Large intestine (tissue), 3 donors: ENCODE data around the gene MGAT4A. TPM values are rescaled to one million over a fixed set of nuclear protein-coding genes. Genes with fewer than 3 reads are reported as not detected.
A peak's percentile ranks its signal among the peaks of the same experiment; 100 is the strongest.

ENCODE experiments used
- DNase-seq, 2 donors: peaks; one replicate each; pipeline versions ENCODE4 v3.0.0 to v3.0.0-alpha.2; 2013
- H3K27ac ChIP-seq: one replicate; pipeline ENCODE4 v1.5.1; 2013; ENCODE audit warnings: low read length
- H3K27me3 ChIP-seq: 2 replicates; pipeline ENCODE4 v1.6.1; 2013; ENCODE audit warnings: low read length; ENCODE audit not compliant: control insufficient read depth, insufficient read depth
- H3K36me3 ChIP-seq: 2 replicates; pipeline ENCODE4 v1.6.1; 2013; ENCODE audit warnings: low read length; ENCODE audit not compliant: control insufficient read depth, insufficient read depth
- H3K4me1 ChIP-seq: one replicate; pipeline ENCODE4 v1.6.1; 2013; ENCODE audit warnings: low read length; ENCODE audit not compliant: control insufficient read depth, insufficient read depth
- H3K4me3 ChIP-seq: one replicate; pipeline ENCODE4 v1.5.1; 2013; ENCODE audit warnings: low read length
- H3K9me3 ChIP-seq: one replicate; pipeline ENCODE4 v1.6.1; 2013; ENCODE audit warnings: mild to moderate bottlenecking, low read depth, low read length, moderate library complexity; ENCODE audit not compliant: control insufficient read depth
- WGBS: methylation state at CpG from one replicate; pipeline ENCODE4 v1.1.5; 2013; ENCODE audit warnings: low lambda C conversion rate; ENCODE audit not compliant: insufficient coverage; 5-methylcytosine and 5-hydroxymethylcytosine counted together
- polyA plus RNA-seq: library from polyadenylated mRNA; unstranded; fragments of 120-200 nt; gene quantifications from one replicate; pipeline ENCODE4 v1.2.1, GENCODE V29; 2013

The MGAT4A gene
- polyA plus RNA-seq, 1 donor, result 37.5 TPM

DNA sequence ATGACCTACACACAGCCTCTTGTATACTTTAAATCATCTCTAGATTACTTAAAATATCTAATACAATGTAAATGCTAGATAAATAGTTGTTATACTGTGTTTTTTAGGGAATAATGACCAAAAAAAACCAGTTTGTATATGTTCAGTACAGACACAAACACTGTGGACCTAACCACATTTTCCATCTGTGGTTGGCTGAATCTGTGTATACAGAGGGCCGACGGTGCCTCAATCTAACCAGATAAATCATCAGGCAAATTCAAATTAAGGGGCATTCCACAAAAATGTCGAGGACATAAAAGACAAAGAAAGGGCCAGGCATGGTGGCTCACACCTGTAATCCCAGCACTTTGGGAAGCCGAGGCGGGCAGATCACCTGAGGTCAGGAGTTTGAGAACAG is 14.1 kb downstream of the MGAT4A start:
- H3K4me1 ChIP-seq, result no peaks in the 10 kb centered on the region
- no CpG with 5 or more reads among the region's 5 CpGs for WGBS
- peaks cover 10% of the 10 kb centered on the region for H3K9me3 ChIP-seq
- peaks cover 9% of the 10 kb centered on the region for H3K36me3 ChIP-seq
- H3K4me3 ChIP-seq, result no peak overlapping the region
- DNase-seq, result no peak
- no peaks in the 10 kb centered on the region for H3K27me3 ChIP-seq
- H3K27ac ChIP-seq, result no peak overlapping the region

DNA sequence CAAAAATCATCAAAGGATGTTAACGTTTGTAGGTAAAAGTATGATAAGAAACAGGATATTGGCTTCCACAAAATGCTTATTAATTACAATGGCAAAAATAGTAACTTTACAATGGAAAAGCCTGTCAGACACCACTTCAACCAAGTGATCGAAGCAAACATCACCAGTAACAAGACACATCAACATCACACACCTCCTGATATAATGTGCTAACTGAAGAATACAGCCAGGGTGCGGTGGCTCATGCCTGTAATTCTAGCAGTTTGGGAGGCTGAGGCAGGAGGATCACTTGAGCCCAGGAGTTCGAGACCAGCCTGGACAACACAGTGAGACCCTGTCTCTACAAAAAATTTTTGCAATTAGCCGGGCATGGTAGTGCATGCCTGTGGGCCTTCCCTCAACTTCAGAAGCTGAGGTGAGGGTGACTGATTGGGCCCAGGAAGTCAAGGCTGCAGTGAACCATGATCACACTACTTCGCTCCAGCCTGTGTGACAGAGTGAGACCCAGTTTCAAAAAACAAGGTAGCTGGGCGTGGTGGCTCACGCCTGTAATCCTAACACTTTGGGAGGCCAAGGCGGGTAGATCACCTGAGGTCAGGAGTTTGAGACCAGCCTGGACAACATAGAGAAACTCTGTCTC is 15.0 kb downstream of the MGAT4A start:
- Histone ChIP-seq H3K4me1 (no peaks in the 10 kb centered on the region), H3K36me3 (peaks cover 9% of the 10 kb centered on the region), H3K9me3 (peaks cover 7% of the 10 kb centered on the region), H3K27ac (no peak overlapping the region), H3K27me3 (no peaks in the 10 kb centered on the region), H3K4me3 (no peak overlapping the region)
- whole genome bisulfite sequencing, result 40% methylated on average over 1 of the region's 9 CpGs
- DNase-seq, result no peak

DNA sequence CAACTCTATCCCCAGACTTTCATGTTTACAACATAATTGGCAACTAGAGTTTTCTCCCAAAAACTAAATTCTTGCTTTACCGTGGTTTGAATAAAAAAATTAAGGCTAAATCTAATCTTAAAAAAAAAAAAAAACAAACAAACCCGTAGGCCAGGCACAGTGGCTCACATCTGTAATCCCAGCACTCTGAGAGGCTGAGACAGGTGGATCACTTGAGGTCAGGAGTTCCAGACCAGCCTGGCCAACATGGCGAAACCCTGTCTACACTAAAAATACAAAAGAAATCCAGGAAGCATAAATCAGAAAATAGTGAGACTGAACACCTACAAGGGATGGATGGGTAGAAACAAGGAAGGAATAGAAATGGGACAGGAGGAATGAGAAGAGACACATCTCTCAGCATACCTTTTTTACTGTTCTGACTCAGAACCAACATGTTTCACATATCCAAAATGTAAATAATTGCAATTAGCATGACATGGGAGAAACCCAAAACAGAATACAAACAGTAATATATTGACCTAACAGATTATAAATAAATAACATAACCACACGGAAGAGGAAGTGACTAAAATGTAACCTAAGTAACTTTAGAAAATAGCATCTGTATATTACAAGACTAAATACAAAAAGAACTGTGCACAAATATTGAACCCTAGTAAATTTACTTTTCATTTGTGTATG is 17.5 kb downstream of the MGAT4A start:
- H3K9me3 ChIP-seq, result no peaks in the 10 kb centered on the region
- H3K36me3 ChIP-seq, result peaks cover 2% of the 10 kb centered on the region
- no peaks in the 10 kb centered on the region for H3K4me1 ChIP-seq
- H3K27me3 ChIP-seq, result no peaks in the 10 kb centered on the region
- no peak overlapping the region for H3K27ac ChIP-seq
- H3K4me3 ChIP-seq, result no peak overlapping the region
- 89% methylated on average over 3 of the region's 4 CpGs for WGBS
- DNase-seq, result no peak

DNA sequence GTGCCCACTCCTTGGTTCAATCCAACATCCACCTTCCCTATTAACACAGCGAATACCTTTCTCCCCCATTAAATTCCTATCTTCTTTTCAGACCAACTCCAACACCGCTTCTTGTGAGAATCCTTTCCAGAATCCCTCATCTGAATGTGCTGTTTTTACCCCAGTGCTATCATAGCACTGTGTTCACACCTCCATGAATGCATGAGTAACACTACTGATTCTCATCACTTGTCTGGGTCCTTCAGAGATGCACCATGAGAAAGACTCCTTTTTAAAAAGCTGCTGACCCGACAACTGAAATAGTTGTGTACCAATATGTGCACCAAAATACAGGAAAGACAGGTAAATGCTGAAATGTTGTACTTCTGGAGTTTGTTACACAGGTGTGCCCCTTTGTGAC is 18.8 kb downstream of the MGAT4A start:
- no peak for DNase-seq
- no peak overlapping the region for H3K27ac ChIP-seq
- no peak overlapping the region for H3K4me3 ChIP-seq
- no peaks in the 10 kb centered on the region for H3K27me3 ChIP-seq
- WGBS, result no CpG with 5 or more reads among the region's 3 CpGs
- H3K4me1 ChIP-seq, result no peaks in the 10 kb centered on the region
- peaks cover 2% of the 10 kb centered on the region for H3K36me3 ChIP-seq
- H3K9me3 ChIP-seq, result no peaks in the 10 kb centered on the region

DNA sequence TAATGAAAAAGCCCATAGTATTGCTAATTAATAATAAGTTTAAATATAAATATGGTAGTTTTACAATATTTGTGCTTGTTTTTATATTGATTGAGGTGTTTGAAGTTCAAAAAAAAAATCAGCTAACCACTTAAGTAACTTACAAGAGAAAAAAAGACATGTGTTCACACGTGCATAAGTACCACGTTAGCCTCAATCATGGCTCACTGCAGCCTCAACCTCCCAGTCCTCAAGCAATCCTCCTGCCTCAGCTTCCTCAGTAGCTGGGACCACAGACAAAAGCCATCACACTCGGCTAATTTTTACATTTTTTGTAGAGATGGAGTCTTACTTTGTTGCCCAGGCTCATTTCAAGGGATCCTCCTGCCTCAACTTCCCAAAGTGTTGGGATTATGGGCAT is 19.4 kb downstream of the MGAT4A start:
- peaks cover 2% of the 10 kb centered on the region for H3K36me3 ChIP-seq
- no peaks in the 10 kb centered on the region for H3K4me1 ChIP-seq
- no peaks in the 10 kb centered on the region for H3K27me3 ChIP-seq
- no peak overlapping the region for H3K27ac ChIP-seq
- DNase-seq, result no peak
- WGBS, result 86% methylated on average over 1 of the region's 3 CpGs
- H3K9me3 ChIP-seq, result no peaks in the 10 kb centered on the region
- H3K4me3 ChIP-seq, result no peak overlapping the region

DNA sequence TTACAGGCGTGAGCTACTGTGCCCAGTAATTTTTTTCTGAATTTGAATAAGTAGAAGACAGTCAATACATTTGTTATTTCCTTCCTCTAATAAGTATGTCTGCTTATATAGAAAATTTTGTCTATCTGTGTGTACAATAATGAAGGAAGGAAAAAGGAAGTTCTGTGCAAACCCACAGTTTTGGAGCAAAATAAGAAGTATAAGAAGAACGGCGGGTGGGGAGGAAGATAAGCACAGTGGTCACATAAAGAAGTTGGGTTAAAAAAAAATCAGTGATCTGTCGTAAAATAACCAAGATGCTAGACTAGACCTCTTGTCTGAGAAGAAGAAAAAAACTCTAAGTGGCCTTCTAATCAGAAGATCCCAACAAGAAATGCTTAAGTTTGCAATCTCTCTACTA is 20.2 kb downstream of the MGAT4A start:
- Histone ChIP-seq H3K27me3 (no peaks in the 10 kb centered on the region), H3K4me1 (no peaks in the 10 kb centered on the region), H3K4me3 (no peak overlapping the region), H3K9me3 (no peaks in the 10 kb centered on the region), H3K36me3 (peaks cover 2% of the 10 kb centered on the region), H3K27ac (no peak overlapping the region)
- WGBS, result 100% methylated on average over 2 of the region's 4 CpGs
- no peak for DNase-seq

DNA sequence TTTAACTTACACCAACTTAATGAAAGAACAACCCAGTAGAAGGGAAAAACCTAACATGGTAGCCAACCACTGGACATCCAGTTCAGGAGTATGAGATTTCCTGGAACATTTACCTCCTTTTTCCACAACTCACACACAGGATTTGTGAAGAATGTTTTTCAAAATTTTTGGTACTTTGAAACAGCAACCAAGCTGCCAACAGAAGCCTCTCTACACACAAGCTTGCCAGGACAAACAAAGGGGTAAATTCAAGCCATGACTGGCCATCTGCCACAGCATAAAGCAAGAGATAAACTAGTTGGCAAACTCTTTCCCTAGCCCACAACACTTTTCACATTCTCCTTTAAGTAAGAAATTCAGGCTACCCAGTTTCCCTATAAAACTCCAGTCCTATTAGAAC is 21.4 kb downstream of the MGAT4A start:
- H3K4me1 ChIP-seq, result peaks cover 6% of the 10 kb centered on the region
- H3K9me3 ChIP-seq, result no peaks in the 10 kb centered on the region
- peaks cover 2% of the 10 kb centered on the region for H3K36me3 ChIP-seq
- DNase-seq, result no peak
- H3K4me3 ChIP-seq, result no peak overlapping the region
- H3K27me3 ChIP-seq, result no peaks in the 10 kb centered on the region
- no peak overlapping the region for H3K27ac ChIP-seq

DNA sequence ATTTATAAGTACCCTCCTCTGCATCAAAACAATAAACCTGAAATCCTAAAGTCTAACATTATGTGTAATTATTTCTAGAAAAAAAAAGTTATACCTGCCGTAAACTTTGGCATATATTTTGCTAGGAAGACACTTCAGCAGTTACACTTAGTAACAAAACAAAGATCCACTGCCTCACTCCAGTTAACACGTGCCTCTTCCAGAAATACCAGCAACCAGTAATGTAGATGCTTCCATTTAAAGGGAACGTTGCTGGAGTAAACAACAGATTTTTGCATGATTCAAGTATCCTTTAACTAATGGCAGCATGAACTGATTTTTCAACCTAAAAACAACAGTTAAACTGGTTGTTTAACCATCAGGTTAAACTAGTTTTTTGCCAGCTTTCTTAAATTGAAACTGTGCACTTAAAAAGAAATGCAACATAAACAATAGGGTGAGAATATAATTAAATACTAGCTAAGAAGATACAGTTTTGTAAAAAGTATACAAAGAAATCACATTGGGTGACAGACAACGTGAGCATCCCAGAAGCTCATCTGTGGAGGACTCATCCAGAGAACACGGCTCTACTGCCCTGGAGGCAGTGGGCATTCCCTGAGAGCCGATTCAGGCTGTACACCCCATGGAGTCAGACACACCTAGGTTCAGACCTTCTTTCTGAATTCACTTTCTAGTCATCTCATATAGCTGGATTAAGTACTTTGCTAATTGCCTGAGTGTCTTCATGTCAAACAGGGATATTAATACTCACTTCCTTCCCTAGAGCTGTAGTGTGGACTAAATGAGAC is 22.3 kb downstream of the MGAT4A start:
- Histone ChIP-seq H3K4me1 (peaks cover 15% of the 10 kb centered on the region), H3K9me3 (no peaks in the 10 kb centered on the region), H3K27ac (no peak overlapping the region), H3K4me3 (no peak overlapping the region), H3K36me3 (no peaks in the 10 kb centered on the region), H3K27me3 (no peaks in the 10 kb centered on the region)
- 80% methylated on average over 1 of the region's 6 CpGs for WGBS
- DNase-seq, result no peak

DNA sequence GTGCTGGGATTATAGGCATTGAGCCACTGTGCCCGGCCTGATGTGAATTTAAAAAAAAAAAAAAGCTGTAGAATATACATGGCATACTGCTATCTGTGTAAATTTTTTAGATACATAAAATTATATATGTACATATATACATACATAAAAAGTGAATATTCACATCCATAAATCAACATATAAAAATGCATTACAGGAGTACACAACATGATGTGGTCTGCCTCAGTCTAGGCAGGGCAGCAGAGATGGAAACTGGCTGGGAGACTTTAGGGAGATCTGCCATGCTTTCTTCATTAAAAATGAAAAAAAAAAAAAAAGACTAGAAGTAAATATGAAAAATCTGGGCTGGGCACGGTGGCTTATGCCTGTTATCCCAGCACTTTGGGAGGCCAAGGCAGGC is 24.3 kb downstream of the MGAT4A start:
- 100% methylated on average over 1 of the region's 2 CpGs for WGBS
- H3K4me3 ChIP-seq, result no peak overlapping the region
- no peaks in the 10 kb centered on the region for H3K36me3 ChIP-seq
- DNase-seq, result no peak
- no peaks in the 10 kb centered on the region for H3K9me3 ChIP-seq
- peaks cover 35% of the 10 kb centered on the region for H3K4me1 ChIP-seq
- H3K27me3 ChIP-seq, result no peaks in the 10 kb centered on the region
- no peak overlapping the region for H3K27ac ChIP-seq

DNA sequence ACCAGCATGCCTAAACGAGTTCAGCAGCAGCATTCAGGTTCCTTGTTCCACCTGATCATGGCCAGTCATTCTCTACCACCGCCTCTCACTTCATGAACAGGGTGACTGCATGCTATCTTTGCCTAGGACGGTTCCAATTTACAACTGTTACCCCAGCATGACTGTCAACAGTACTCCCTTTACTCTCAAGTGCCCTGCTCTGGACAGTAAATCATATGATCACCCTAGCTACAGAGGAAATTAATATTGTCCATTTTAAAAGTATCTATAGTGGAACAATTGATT is 25.7 kb downstream of the MGAT4A start:
- no peak overlapping the region for H3K4me3 ChIP-seq
- no peaks in the 10 kb centered on the region for H3K9me3 ChIP-seq
- peak overlapping the region; percentile 60 for H3K27ac ChIP-seq
- DNase-seq, result no peak
- no peaks in the 10 kb centered on the region for H3K36me3 ChIP-seq
- H3K27me3 ChIP-seq, result no peaks in the 10 kb centered on the region
- WGBS, result no CpG with 5 or more reads among the region's 3 CpGs
- H3K4me1 ChIP-seq, result peaks cover 45% of the 10 kb centered on the region
